ENCODE measurements around the gene AUTS2.

DNA sequence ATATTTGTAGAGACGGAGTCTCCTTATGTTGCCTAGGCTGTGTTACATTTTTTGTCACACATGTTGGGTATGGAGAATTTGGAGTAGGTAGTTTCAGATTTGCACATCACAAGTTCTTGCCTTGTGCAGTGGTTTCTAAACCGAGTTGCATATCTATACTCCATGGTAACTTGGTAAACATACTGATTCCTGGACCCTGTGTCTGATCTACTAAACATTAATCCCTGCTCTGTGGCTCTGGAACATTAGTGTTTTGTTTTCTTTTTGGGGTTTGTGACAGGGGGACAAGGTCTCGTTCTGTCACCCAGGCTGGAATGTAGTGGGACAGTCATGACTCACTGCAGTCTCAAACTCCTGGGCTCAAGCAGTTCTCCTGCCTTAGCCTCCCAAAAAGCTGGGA lies 24.7 kb downstream of the AUTS2 start:
- no peak for TF ChIP-seq ZNF555 (tag by site-specific recombination; conservative IDR thresholded peaks at IDR 0.05)
- TF ChIP-seq, protein P1, sequence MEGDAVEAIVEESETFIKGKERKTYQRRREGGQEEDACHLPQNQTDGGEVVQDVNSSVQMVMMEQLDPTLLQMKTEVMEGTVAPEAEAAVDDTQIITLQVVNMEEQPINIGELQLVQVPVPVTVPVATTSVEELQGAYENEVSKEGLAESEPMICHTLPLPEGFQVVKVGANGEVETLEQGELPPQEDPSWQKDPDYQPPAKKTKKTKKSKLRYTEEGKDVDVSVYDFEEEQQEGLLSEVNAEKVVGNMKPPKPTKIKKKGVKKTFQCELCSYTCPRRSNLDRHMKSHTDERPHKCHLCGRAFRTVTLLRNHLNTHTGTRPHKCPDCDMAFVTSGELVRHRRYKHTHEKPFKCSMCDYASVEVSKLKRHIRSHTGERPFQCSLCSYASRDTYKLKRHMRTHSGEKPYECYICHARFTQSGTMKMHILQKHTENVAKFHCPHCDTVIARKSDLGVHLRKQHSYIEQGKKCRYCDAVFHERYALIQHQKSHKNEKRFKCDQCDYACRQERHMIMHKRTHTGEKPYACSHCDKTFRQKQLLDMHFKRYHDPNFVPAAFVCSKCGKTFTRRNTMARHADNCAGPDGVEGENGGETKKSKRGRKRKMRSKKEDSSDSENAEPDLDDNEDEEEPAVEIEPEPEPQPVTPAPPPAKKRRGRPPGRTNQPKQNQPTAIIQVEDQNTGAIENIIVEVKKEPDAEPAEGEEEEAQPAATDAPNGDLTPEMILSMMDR (tag by site-specific recombination; IDR thresholded peaks at IDR 0.05): no peak
- no peak for TF ChIP-seq ZNF16 (tag by site-specific recombination; IDR thresholded peaks at IDR 0.05; ENCODE audit: low read depth)
- no peak for TF ChIP-seq ZNF274 (IDR thresholded peaks at IDR 0.05; ENCODE audit: low read length)
- TF ChIP-seq ZNF274 (tag by site-specific recombination; IDR thresholded peaks at IDR 0.05; ENCODE audit: borderline replicate concordance): no peak
- TF ChIP-seq IKZF3 (tag by site-specific recombination; IDR thresholded peaks at IDR 0.05): no peak
- no peak for TF ChIP-seq SP2 (tag by site-specific recombination; IDR thresholded peaks at IDR 0.05)
